GM12873 (cell line): ENCODE results near the gene SRSF12.

Experiments
- CTCF ChIP-seq: IDR thresholded peaks from 2 replicates; pipeline ENCODE4 v1.5.1; 2012; ENCODE audit warnings: low read depth, mild to moderate bottlenecking, moderate library complexity, low read length, control low read depth; ENCODE audit not compliant: insufficient read depth; ENCODE audit errors: missing control alignments

SRSF12 gene

DNA sequence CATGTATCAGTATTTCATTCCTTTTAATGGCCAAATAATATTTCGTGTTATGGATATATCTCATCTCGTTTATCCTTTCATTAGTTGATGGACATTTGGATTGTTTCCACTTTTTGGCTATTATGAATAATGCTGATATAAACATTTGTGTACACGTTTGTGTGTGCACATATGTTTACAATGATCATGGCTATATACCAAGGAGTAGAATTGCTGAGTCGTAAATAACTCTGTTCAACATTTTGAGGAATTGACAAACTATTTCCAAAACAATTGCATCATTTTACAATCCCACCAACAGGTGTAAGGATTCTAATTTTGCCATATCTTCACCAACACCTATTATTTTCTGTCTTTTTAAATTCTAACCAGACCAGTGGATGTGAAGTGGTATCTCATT is 63.7 kb downstream of the SRSF12 start:
- TF ChIP-seq CTCF, result no peak

GRCh38 chr6:89051676-89052075 is 66.2 kb downstream of the SRSF12 start:
- TF ChIP-seq CTCF, result no peak

- no peak for TF ChIP-seq CTCF
These were observed 67.2 kb downstream of the SRSF12 start for GRCh38 chr6:89050697-89051096.

DNA sequence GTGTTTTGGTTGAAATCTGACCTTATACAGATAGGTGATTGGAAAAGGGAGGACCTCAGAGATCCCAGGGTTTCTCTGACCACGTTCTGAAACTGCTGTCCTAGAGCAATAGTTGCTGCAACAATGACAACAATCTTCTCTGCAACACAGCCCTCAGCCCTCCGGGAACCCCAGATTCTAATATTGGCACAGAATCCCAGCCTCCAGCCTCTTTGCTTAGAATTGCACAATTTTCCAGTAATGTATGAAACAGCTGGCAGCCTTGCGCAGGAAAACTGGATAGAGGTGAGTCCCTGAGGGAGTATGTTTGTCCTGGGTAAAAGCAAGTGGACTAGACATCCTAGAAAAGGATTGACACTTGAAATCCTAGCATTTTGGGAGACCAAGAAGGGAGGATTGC is 67.7 kb downstream of the SRSF12 start:
- no peak for TF ChIP-seq CTCF

GRCh38 chr6:89048985-89049384 is 68.9 kb downstream of the SRSF12 start:
- no peak for TF ChIP-seq CTCF

DNA sequence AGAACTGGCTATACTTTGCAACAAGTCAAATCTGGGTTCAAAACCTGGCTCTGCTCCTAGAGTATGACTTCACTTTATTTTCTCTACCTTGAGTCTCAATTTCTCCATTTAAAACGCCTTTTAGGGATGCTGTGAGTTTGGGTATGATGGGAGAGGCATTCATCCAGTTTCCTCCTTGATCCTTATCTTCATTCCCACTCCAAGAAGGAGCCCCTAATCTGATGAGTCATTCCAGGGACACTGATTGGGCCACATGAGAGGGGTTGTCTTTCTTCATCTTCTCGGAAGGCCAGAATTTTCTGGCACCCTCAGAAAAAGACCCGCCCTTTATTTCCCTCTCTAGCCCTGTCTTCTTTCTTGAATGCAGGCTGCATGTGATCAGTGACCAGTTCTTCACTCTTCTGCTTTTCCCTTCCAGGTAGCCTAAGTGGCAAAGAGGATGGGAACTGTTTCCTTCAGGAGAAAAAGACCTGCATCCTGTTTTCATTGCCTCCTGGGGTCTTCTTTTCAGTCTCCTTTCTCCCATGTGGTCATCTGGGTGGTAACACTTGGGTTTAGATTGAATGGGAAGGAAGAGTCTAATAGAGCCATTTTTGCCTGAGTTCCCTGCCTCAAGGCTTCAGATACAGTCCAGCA is 69.5 kb downstream of the SRSF12 start:
- no peak for TF ChIP-seq CTCF

- no peak for TF ChIP-seq CTCF
These were observed 70.4 kb downstream of the SRSF12 start for GRCh38 chr6:89047473-89047872.
